Jurkat, Clone E6-1 (cell line): ENCODE measurements around the gene STRIP2.
"Not testable (repeated sequence)": the region's sequence is repeated elsewhere in the genome, so short reads cannot be mapped to it uniquely, and the experiment has no call there.

Experiments used
- DNase-seq: peaks from one replicate; pipeline ENCODE4 v3.0.0-alpha.2; 2011; ENCODE audit warnings: low read depth, low spot score
- H3K4me3 ChIP-seq: 2 replicates; pipeline ENCODE4 v1.5.1; 2011; ENCODE audit warnings: mild to moderate bottlenecking, low read length, control low read depth, moderate library complexity

STRIP2 gene

DNA sequence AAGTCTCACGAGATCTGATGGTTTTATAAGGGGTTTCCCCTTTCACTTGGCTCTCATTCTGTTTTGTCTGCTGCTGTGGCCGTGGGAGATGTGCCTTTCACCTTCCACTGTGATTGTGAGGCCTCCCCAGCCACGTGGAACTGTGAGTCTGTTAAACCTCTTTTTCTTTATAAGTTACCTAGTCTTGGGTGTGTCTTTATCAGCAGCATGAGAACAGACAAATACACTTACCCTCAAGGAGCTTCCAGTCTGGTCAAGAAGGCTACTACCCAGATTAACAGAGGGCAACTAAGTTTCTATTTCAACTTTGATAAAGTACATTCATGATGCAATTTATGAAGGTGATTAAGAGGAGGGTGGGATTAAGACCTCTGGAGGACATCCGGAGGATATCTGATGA, 81.1 kb downstream of the STRIP2 start:
- DNase-seq: no peak
- no peak overlapping the region for H3K4me3 ChIP-seq

DNA sequence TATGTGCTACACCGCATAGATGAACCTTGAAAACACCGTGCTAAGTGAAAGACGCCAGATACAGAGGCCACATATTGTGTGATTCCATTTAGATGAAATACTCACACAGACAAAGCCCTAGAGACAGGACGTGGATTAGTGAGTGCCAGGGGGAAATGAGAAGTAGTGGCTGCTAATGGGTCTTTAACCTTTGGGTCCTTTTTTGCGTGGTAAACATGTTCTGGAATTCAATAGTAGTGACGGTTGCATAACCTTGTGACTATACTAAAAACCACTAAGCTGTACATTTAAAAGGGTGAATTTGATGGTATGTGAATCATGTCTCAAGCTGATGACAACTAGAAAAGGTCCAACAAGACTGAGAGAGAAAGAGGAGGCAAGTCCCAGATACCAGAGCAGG, 83.7 kb downstream of the STRIP2 start:
- DNase-seq: no peak
- H3K4me3 ChIP-seq: no peak overlapping the region

DNA sequence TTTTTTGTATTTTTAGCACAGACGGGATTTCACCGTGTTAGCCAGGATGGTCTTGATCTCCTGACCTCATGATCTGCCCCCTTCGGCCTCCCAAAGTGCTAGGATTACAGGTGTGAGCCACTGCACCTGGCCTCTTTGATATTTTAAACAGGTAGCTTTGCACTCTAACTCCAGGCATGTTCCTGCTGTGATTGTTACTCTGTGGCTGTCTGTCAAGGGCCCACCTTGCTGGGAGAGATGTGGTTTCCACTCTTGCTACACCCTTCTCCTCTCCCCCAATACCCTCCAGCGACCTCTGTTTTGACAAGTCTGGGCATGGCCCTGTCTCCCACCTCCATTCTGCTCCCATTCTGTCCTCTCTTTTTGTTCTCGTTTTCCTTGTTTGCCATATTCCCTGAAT, 85.2 kb downstream of the STRIP2 start:
- no peak for DNase-seq
- no peak overlapping the region for H3K4me3 ChIP-seq

DNA sequence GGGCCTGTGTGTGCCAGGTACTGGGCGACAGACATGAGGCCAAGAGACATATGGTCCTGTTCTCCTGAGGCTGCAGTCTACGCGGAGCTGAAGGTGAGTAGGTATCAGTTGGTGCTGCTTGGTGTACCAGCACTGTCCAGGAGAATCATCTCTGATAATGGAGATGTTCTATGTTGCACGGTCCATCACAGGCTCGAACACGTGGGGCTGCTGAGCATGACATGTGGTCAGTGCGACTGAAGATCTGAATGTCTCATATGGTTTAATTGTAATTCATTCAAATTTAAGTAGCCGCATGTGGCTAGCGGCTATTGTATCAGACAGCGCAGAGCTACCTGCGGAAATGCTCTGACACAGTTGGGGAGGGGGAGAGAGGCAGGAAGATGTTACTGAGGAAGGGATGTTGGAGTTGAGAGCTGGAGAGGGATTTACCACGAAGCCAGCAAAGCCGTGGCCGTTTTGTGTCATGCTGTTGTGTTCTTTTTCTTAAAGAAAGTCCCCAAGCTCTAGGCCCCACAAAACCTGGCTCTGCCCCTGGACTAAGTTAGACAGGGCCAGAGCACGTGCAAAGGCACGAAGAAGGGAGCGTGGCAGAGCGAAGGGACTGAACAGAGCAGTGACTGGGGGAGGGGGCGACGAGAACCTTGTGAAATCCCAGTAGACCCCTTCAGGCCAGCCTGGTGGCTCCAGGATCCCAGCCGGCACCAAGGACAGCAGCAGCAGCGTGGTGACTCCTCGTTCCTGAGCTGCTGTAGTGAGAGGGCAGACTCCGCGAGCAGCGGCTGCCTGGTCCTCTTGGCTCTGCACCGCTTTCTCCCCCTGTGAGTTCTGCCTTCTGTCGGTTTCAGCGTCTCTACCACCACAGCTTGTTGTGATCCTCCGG, 88.1 kb downstream of the STRIP2 start:
- H3K4me3 ChIP-seq: no peak overlapping the region
- DNase-seq: no peak

DNA sequence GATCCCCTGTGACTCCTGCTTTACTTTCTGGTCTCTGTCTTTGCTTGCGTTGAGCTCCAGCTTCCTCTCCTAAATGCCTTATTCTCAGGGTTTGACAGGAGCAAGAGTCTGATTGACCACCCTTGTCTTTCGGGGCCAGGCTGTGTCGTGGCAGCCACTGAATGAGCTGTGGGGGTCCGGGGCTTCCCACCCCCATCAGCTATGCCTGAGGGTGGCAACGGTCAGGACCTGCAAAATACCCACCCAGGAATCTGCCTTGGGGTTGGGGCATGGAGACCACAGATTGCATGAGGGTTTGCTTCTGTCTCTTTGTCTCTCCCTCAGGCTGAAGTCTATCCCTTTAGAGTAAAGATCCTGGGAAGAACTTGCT, 88.7 kb downstream of the STRIP2 start:
- no peak for DNase-seq
- H3K4me3 ChIP-seq: no peak overlapping the region

DNA sequence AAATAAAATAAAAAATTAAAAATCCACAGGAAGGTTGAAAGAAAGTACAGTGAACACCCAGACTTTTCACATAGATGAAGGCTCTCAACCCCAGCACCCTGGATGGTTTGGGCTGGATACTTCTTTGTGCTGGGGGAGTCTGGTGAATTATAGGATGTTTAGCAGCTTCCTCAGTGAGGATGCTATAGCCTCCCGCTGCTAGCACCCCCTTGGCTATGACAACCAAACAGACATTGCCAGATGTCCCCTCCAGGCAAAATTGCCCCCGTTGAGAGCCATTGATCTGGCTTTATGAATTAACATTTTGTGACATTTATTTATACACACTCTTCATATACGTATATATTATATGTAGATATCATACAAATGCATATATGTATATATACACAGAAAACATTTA, 89.7 kb downstream of the STRIP2 start:
- no peak for DNase-seq
- no peak overlapping the region for H3K4me3 ChIP-seq

DNA sequence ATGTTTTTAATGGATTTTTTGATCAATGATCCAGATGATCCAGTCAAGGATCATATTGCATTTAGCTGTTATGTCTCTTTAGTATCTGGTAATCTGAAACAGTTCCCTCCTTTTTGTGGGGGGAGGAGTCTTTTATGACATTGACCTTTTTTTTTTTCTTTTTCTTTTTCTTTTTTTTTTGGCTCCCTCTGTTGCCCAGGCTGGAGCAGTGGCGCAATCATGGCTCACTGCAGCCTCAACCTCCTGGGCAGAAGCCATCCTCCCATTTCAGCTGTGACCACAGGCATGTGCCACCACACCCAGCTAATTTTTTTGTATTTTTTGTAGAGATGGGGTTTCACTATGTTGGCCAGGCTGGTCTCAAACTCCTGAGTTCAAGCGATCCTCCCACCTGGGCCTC, 90.2 kb downstream of the STRIP2 start:
- not testable (repeated sequence) for H3K4me3 ChIP-seq, DNase-seq

DNA sequence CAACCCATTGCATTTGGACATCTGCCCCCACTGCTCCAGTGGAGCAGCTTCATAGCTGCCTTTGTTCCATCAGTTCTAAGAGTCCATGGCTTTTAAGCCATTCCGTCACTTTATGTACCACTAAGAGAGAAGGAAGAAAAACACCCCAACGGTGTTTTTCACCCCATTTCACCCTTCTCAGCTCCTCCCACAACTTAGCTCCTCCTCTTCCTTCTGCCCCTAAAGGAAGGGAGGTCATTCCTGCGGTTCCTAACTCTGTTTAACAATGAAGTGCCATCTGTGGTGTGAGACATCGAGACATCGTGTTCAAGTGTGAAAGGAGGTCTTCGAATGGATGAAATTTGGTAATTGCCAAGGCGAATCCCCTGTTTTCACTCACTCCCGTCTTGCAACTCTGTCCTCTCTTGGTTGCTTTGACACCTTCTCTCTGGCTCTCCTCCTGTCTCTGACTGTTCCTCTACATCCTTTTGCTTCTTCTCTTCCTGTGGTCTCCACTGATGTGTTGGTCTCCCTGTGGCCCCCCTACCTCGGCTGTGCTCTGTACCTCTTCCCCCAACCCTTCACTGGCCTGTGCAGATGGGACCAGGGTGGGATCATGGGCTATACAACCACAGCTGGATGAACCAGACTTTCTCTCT, 91.1 kb downstream of the STRIP2 start:
- H3K4me3 ChIP-seq: no peak overlapping the region
- no peak for DNase-seq

DNA sequence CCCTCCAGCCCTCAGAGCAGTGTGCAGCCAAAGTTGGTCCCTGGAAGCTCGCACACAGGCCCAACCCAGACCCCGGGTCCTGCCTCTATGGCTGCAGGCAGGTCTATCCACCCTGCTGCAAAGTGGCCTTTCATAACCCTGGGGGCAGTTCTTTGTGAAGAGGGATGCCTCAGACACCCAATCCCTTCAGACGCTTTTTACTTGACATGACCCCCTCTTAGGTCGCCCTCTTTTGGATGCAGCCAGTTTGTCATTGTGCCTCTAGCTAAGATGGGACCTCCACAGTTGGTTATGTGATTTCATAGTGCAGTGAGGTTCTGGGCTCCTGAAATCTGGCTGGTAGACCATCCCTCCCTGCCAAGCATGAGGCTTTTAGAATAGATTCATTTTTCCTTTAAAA, 95.4 kb downstream of the STRIP2 start:
- DNase-seq: no peak
- no peak overlapping the region for H3K4me3 ChIP-seq

DNA sequence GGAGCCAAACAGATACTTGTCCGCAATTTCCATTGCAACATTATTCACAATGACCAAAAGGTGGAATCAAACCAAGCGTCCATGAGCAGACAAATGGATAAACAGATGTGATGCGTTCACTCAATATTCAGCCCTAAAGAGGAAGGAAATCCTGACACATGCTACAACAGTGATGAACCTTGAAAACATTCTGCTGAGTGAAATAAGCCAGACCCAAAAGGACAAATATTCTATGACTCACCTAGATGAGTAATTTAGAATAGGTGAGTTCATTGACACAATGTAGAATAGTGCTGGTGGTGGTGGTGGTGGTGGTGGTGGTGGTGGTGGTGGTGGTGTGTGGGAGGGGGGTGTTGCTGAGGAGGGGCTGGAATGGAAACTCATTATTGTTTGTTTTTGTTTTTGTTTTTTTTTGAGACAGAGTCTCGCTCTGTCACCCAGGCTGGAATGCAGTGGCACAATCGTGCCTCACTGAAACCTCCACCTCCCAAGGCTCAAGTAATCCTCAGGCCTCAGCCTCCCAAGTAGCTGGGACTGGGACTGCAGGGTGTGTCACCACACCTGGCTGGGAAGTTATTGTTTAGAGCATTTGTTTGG, 96.7 kb downstream of the STRIP2 start:
- no peak for DNase-seq
- H3K4me3 ChIP-seq: no peak overlapping the region

DNA sequence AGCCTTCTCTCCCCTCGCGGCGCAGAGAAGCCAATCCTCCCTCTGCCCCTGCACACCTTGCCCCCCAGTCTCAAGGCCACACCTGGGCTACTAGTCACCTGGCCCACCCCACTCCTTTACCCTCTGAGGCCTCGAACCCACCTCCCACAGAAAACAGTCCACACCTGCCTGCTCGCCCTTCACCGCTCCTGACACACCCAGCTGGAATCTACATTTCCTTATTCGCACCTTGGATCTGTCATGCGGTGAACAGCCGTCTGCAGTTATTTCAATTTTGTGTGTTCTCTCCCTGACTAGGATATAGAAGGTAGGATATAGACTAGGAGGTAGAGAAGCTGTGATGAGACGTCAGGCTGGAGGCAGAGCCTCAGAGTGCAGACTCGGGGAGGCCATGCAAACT, 97.5 kb downstream of the STRIP2 start:
- H3K4me3 ChIP-seq: no peak overlapping the region
- DNase-seq: no peak

DNA sequence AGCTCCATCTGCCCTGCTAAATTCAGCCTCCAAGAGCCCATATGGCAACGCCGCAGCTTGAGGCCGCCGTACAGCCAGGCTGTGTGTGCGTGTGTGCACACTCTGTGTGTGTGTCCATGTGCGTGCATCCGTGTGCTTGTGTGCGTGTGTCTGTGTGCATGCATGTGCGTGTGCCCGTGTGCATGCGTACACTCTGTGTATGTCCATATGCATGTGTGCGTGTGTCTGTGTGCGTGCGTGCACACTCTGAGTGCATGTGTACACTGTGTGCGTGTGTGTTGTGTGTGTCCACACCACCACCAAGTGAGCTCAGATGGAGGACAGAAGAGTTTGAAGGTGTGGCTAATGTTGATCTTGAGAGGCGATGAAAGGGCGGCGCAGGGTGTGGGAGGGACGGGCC, 98.1 kb downstream of the STRIP2 start:
- no peak for DNase-seq
- no peak overlapping the region for H3K4me3 ChIP-seq

DNA sequence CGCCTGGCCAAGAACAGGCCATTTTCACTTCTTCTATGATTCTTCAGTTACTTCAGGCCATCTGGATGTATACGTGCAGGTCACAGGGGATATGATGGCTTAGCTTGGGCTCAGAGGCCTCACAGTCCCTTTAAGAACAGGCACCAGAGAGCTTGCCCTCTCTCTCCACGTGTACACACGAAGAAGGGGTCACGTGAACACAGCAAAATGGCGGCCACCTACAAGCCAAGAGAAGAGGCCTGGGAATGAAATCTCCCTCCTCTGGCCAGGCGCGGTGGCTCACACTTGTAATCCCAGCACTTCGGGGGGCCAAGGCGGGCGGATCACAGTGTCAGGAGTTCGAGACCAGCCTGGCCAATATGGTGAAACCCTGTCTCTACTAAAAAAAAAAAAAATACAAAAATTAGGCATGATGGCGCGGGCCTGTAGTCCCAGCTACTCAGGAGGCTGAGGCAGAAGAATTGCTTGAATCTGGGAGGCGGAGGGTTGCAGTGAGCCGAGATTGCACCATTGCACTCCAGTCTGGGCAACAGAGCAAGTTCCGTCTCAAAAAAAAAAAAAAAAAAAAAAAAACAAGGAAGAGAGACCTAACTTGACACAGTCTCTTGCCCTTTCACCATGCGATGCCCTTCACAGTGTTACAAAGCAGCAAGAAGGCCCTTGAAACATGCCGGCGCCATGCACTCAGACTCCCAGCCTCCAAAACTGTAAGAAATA, 100.5 kb downstream of the STRIP2 start:
- not testable (repeated sequence) for DNase-seq, H3K4me3 ChIP-seq

DNA sequence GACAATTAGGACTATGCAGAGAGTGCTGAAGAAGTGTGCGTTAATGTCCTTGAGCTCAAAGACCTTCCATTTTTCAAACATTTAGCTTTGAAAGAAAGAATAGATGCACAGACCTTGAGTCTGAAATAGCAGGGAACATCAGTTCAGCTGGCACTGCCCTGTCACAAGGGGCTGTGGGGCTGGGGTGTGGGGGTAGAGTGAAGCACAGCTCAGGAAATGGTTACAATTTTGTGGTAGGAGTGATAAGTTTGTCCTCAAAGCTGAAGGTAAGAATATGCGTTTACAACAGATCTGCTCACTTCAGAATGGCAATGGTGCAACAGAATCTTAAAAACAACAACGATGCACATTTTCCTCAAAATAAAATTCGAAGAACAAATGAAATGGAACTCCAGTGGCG, 101.7 kb downstream of the STRIP2 start:
- no peak overlapping the region for H3K4me3 ChIP-seq
- DNase-seq: peak; percentile 60

DNA sequence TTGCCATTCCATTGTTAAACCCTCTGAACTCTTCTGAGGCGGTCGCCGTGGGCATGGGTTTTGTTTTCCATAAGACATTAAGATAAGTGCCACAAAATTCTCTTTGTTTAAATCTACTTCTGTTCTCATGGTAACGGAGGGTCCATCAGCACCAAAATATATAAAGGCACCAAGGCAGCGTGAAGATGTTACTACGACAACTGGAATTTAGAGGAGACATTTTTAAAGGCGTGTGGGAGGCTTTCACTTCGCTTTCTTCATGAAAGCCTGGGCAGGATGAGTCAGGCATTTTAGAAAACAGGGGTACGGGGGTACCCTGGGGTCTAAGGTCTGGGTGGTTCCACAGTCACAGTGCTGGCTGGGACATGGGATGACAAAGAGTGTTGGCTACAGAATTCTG, 102.1 kb downstream of the STRIP2 start:
- no peak for DNase-seq

More for the DNA sequence above, 102.1 kb downstream of the STRIP2 start:
- no peak overlapping the region for H3K4me3 ChIP-seq
